ENCODE results near the gene FHIT. TPM values are rescaled to one million over a fixed set of nuclear protein-coding genes. Genes with fewer than 3 reads are reported as not detected.

Gene FHIT
- total and polyA plus RNA-seq, 4 donors: 2.6 to 21.3 (median 8.7) TPM

- WGBS, 2 donors: 89% methylated on average over 3 of the region's 3 CpGs
- Histone ChIP-seq H3K4me3 (no peak overlapping the region), H3K27me3 (ENCODE audit: control insufficient read depth in 3 of 3, insufficient read depth in 3 of 3, low read length in 2 of 3) (no peaks in the 10 kb centered on the region), H3K4me1 (ENCODE audit: control insufficient read depth in 5 of 5, insufficient read depth in 5 of 5, low read length in 5 of 5) (no peaks in the 10 kb centered on the region), H3K27ac (ENCODE audit: low read depth in 1 of 2, low read length in 1 of 2) (no peak overlapping the region), H3K9ac (ENCODE audit: insufficient read depth in 1 of 2, low read length in 2 of 2) (no peak overlapping the region), H3K9me3 (ENCODE audit: control insufficient read depth in 4 of 4, insufficient read depth in 3 of 4, low read length in 3 of 4) (no peaks in the 10 kb centered on the region), H3K36me3 (ENCODE audit: control insufficient read depth in 4 of 4, insufficient read depth in 4 of 4, low read length in 4 of 4) (no peaks in the 10 kb centered on the region)
- TF ChIP-seq CTCF (IDR thresholded peaks at IDR 0.05; ENCODE audit: control extremely low read depth, extremely low read depth): no peak
- DNase-seq (no peak), ATAC-seq (ENCODE audit: insufficient read depth, low FRiP score) (no peak)
These were observed 1125.6 kb downstream of the FHIT start for GRCh38 chr3:60125686-60126085.

DNA sequence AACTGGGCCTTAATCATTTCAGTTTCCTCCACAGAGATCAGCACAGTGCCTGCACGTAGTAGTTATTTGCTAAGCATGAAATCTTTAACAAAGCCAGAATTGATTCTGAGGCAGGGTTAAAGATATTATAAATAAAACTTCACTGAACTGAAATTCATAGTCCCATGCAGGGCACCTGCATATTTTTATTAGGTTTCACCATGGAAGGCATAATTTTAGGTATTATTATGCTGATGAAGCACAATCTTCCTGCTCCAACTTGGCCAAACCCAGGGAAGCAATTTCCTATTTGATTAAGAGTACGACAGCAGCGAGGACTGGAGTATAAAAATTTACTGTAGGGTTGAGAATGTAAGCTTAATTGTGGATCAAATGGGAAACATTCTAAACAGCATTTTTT is 1131.0 kb downstream of the FHIT start:
- 90 to 91% methylated on average over 3 of the region's 3 CpGs for WGBS, 2 donors
- Histone ChIP-seq H3K27me3 (ENCODE audit: control insufficient read depth in 3 of 3, insufficient read depth in 3 of 3, low read length in 2 of 3) (no peaks in the 10 kb centered on the region), H3K27ac (ENCODE audit: low read depth in 1 of 2, low read length in 1 of 2) (no peak overlapping the region), H3K36me3 (ENCODE audit: control insufficient read depth in 4 of 4, insufficient read depth in 4 of 4, low read length in 4 of 4) (no peaks in the 10 kb centered on the region), H3K4me1 (ENCODE audit: control insufficient read depth in 5 of 5, insufficient read depth in 5 of 5, low read length in 5 of 5) (no peaks in the 10 kb centered on the region), H3K9me3 (ENCODE audit: control insufficient read depth in 4 of 4, insufficient read depth in 3 of 4, low read length in 3 of 4) (no peaks in the 10 kb centered on the region), H3K4me3 (no peak overlapping the region), H3K9ac (ENCODE audit: insufficient read depth in 1 of 2, low read length in 2 of 2) (no peak overlapping the region)
- ATAC-seq (ENCODE audit: insufficient read depth, low FRiP score): no peak
- no peak for DNase-seq
- TF ChIP-seq CTCF (IDR thresholded peaks at IDR 0.05; ENCODE audit: control extremely low read depth, extremely low read depth): no peak

DNA sequence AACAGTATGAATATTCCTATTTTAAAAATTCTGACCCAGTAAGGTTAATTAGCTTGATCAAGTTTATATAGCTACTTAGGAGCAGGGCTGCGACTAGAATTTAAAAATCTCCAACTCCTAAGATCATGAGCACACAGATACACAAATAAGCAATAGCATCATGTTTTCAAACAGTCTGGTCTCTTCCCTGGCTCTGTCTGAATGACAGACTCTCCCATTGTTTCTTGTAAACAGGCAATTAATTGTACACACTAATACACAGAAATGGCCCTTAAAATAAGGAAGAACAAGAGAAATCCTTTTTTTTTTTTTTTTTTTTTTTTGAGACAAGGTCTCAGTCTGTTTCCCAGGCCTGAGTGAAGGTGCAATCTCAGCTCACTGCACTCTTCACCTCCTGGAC is 1137.1 kb downstream of the FHIT start:
- ATAC-seq (ENCODE audit: insufficient read depth, low FRiP score) (no peak), DNase-seq (no peak)
- H3K36me3 ChIP-seq (ENCODE audit: control insufficient read depth in 4 of 4, insufficient read depth in 4 of 4, low read length in 4 of 4): no peaks in the 10 kb centered on the region
- H3K9me3 ChIP-seq (ENCODE audit: control insufficient read depth in 4 of 4, insufficient read depth in 3 of 4, low read length in 3 of 4): no peaks in the 10 kb centered on the region
- H3K4me1 ChIP-seq (ENCODE audit: control insufficient read depth in 5 of 5, insufficient read depth in 5 of 5, low read length in 5 of 5): peaks cover 0 to 2% (median 0%) of the 10 kb centered on the region in 5 donors
- H3K27ac ChIP-seq (ENCODE audit: low read depth in 1 of 2, low read length in 1 of 2): no peak overlapping the region
- no peak overlapping the region for H3K9ac ChIP-seq (ENCODE audit: insufficient read depth in 1 of 2, low read length in 2 of 2)
- TF ChIP-seq CTCF (IDR thresholded peaks at IDR 0.05; ENCODE audit: control extremely low read depth, extremely low read depth): no peak
- H3K4me3 ChIP-seq: no peak overlapping the region
- no peaks in the 10 kb centered on the region for H3K27me3 ChIP-seq (ENCODE audit: control insufficient read depth in 3 of 3, insufficient read depth in 3 of 3, low read length in 2 of 3)
- 93 to 94% methylated on average over 1 of the region's 1 CpG for WGBS, 2 donors

- ATAC-seq (ENCODE audit: insufficient read depth, low FRiP score): no peak
- Histone ChIP-seq H3K27me3 (ENCODE audit: control insufficient read depth in 3 of 3, insufficient read depth in 3 of 3, low read length in 2 of 3) (no peaks in the 10 kb centered on the region), H3K4me3 (no peak overlapping the region), H3K9me3 (ENCODE audit: control insufficient read depth in 4 of 4, insufficient read depth in 3 of 4, low read length in 3 of 4) (no peaks in the 10 kb centered on the region), H3K9ac (ENCODE audit: insufficient read depth in 1 of 2, low read length in 2 of 2) (no peak overlapping the region), H3K27ac (ENCODE audit: low read depth in 1 of 2, low read length in 1 of 2) (no peak overlapping the region), H3K4me1 (ENCODE audit: control insufficient read depth in 5 of 5, insufficient read depth in 5 of 5, low read length in 5 of 5) (peaks cover 0 to 14% (median 0%) of the 10 kb centered on the region in 5 donors), H3K36me3 (ENCODE audit: control insufficient read depth in 4 of 4, insufficient read depth in 4 of 4, low read length in 4 of 4) (no peaks in the 10 kb centered on the region)
- no peak for TF ChIP-seq CTCF (IDR thresholded peaks at IDR 0.05; ENCODE audit: control extremely low read depth, extremely low read depth)
- no peak for DNase-seq
- WGBS, 2 donors: 93 to 97% methylated on average over 2 of the region's 2 CpGs
These were observed 1144.0 kb downstream of the FHIT start for GRCh38 chr3:60107275-60107674.

Data from lung (tissue), 12 donors.